Fibroblast of the aortic adventitia (primary cell): ENCODE measurements around the gene KIF16B. TPM values are rescaled to one million over a fixed set of nuclear protein-coding genes. Genes with fewer than 3 reads are reported as not detected.
A peak's percentile ranks its signal among the peaks of the same experiment; 100 is the strongest.

Experiments
- DNase-seq: peaks from one replicate; pipeline ENCODE4 v3.0.0-alpha.2; 2010; ENCODE audit warnings: low read depth
- H3K4me3 ChIP-seq: 2 replicates; pipeline ENCODE4 v1.5.1; 2011; ENCODE audit warnings: low read depth, mild to moderate bottlenecking, control low read depth, low read length, moderate library complexity
- CTCF ChIP-seq: IDR thresholded peaks from 2 replicates; pipeline ENCODE4 v1.5.1; 2011; ENCODE audit warnings: mild to moderate bottlenecking, low read length, control low read depth, inconsistent platforms; ENCODE audit not compliant: insufficient read depth
- total RNA-seq: library from RNA; depleted of rRNA; stranded (reverse); fragments of >200 nt; gene quantifications from 2 replicates; pipeline ENCODE4 v1.2.3, GENCODE V29; 2012; ENCODE audit warnings: low replicate concordance

Gene KIF16B
- total RNA-seq, 1 donor = 14.5 TPM

GRCh38 chr20:16517946-16518783, 55.1 kb downstream of the KIF16B start:
- DNase-seq = peak; percentile 58
- H3K4me3 ChIP-seq = no peak overlapping the region
- TF ChIP-seq CTCF = peak; percentile 62

- TF ChIP-seq CTCF = no peak
- no peak for DNase-seq
- H3K4me3 ChIP-seq = no peak overlapping the region
Measured at GRCh38 chr20:16516794-16517193, 56.5 kb downstream of the KIF16B start.

GRCh38 chr20:16515046-16515445, 58.2 kb downstream of the KIF16B start:
- no peak for TF ChIP-seq CTCF
- H3K4me3 ChIP-seq = no peak overlapping the region
- no peak for DNase-seq

- no peak overlapping the region for H3K4me3 ChIP-seq
- no peak for TF ChIP-seq CTCF
- no peak for DNase-seq
Measured at GRCh38 chr20:16514140-16514539, 59.1 kb downstream of the KIF16B start.

GRCh38 chr20:16505894-16506293, 67.4 kb downstream of the KIF16B start:
- H3K4me3 ChIP-seq = no peak overlapping the region
- no peak for DNase-seq
- TF ChIP-seq CTCF = no peak

GRCh38 chr20:16501301-16501700, 71.9 kb downstream of the KIF16B start:
- peak; percentile 73 for DNase-seq
- no peak for TF ChIP-seq CTCF
- no peak overlapping the region for H3K4me3 ChIP-seq
